ENCODE results near the gene DHX15.

The DHX15 gene
- total RNA-seq, result 258 to 517 reads per million in 2 experiments

- peak; percentile 90 for DNase-seq (ENCODE audit: low read depth)
These were observed at the start of gene DHX15 for GRCh38 chr4:24584211-24584850. TSS of gene DHX15 (minus strand) at chr4:24584554. CDS start at chr4:24584393, 161 bp downstream.

- DNase-seq (ENCODE audit: low read depth), result no peak
These were observed 47.7 kb upstream of the DHX15 start for GRCh38 chr4:24632011-24632410.

GRCh38 chr4:24630937-24631336 lies 46.6 kb upstream of the DHX15 start:
- no peak for DNase-seq (ENCODE audit: low read depth)

- DNase-seq (ENCODE audit: low read depth), result no peak
These were observed 40.7 kb upstream of the DHX15 start for GRCh38 chr4:24625091-24625490.

GRCh38 chr4:24624381-24624780 lies 40.0 kb upstream of the DHX15 start:
- no peak for DNase-seq (ENCODE audit: low read depth)

GRCh38 chr4:24622146-24622834 lies 37.9 kb upstream of the DHX15 start:
- DNase-seq (ENCODE audit: low read depth), result no peak

- DNase-seq (ENCODE audit: low read depth), result no peak
These were observed 31.6 kb upstream of the DHX15 start for GRCh38 chr4:24615977-24616376.

- DNase-seq (ENCODE audit: low read depth), result no peak
These were observed 30.5 kb upstream of the DHX15 start for GRCh38 chr4:24614881-24615280.

- DNase-seq (ENCODE audit: low read depth), result no peak
These were observed 29.1 kb upstream of the DHX15 start for GRCh38 chr4:24613502-24613901.

GRCh38 chr4:24611575-24611974 lies 27.2 kb upstream of the DHX15 start:
- no peak for DNase-seq (ENCODE audit: low read depth)

GRCh38 chr4:24607334-24607733 lies 23.0 kb upstream of the DHX15 start:
- DNase-seq (ENCODE audit: low read depth), result no peak

- no peak for DNase-seq (ENCODE audit: low read depth)
These were observed 20.9 kb upstream of the DHX15 start for GRCh38 chr4:24605216-24605615.

GRCh38 chr4:24604558-24605214 lies 20.3 kb upstream of the DHX15 start:
- DNase-seq (ENCODE audit: low read depth), result no peak

GRCh38 chr4:24603343-24603742 lies 19.0 kb upstream of the DHX15 start:
- no peak for DNase-seq (ENCODE audit: low read depth)

GRCh38 chr4:24601121-24601520 lies 16.8 kb upstream of the DHX15 start:
- no peak for DNase-seq (ENCODE audit: low read depth)

GRCh38 chr4:24599275-24599674 lies 14.9 kb upstream of the DHX15 start:
- no peak for DNase-seq (ENCODE audit: low read depth)

- no peak for DNase-seq (ENCODE audit: low read depth)
These were observed 13.7 kb upstream of the DHX15 start for GRCh38 chr4:24598025-24598424.

- no peak for DNase-seq (ENCODE audit: low read depth)
These were observed 11.3 kb upstream of the DHX15 start for GRCh38 chr4:24595659-24596058.

GRCh38 chr4:24594887-24595286 lies 10.5 kb upstream of the DHX15 start:
- no peak for DNase-seq (ENCODE audit: low read depth)

- no peak for DNase-seq (ENCODE audit: low read depth)
These were observed 5.1 kb upstream of the DHX15 start for GRCh38 chr4:24589448-24589847.

GRCh38 chr4:24588216-24588954 lies 4.0 kb upstream of the DHX15 start:
- no peak for DNase-seq (ENCODE audit: low read depth)

- peak; percentile 15 for DNase-seq (ENCODE audit: low read depth)
These were observed 723 bp downstream of the DHX15 start for GRCh38 chr4:24583451-24584210.

Measured in T follicular helper cell (primary cell).